Activated CD8-positive, alpha-beta memory T cell treated with anti-CD3 and anti-CD28 coated beads for 48 hours (primary cell): Measurements from ENCODE around the gene TCAIM.
"Not testable (repeated sequence)": the region's sequence is repeated elsewhere in the genome, so short reads cannot be mapped to it uniquely, and the experiment has no call there.

Source experiments
- DNase-seq, 3 experiments: peaks; one replicate each; pipeline ENCODE4 v3.0.0-alpha.2; 2020; ENCODE audit warnings: low read depth in 2 of 3, low spot score in 2 of 3

The TCAIM gene

DNA sequence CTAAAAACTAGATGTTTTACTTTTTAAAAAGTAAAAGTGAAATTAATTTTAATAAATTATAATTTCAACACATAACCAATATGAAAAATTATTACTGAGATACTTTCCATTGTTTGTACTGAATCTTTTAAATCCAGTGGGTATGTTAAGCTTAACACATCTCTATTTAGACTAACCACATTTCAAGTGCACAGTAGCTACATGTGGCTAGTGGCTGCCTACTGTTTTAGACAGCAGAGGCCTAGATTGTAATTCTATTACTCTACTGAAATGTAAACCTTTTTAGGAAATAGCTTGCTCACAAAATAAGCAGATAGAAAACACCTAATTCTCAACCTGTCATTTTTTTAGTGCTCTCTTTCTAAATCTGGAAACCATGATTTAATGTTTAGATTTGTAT is 4.9 kb downstream of the TCAIM start:
- no peak for DNase-seq

DNA sequence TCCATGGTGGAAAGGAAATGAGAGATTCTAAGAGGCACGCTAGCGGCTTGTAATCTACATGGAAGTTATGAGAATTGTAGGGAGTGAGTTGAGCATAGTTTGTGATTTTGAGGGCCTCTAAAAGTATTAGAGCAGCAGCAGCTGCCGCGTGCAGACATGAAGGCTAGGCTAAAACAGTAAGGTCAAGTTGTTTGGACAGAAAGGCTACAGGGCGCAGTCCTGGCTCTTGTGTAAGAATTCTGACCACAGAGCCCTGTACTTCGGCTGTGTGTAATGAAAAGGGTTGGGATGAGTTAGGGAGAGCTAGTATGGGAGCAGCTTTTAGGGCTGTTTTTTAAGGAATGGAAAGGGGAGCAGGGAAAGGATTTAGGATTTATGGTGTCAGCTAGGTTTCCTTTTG is 8.0 kb downstream of the TCAIM start:
- not testable (repeated sequence) for DNase-seq

DNA sequence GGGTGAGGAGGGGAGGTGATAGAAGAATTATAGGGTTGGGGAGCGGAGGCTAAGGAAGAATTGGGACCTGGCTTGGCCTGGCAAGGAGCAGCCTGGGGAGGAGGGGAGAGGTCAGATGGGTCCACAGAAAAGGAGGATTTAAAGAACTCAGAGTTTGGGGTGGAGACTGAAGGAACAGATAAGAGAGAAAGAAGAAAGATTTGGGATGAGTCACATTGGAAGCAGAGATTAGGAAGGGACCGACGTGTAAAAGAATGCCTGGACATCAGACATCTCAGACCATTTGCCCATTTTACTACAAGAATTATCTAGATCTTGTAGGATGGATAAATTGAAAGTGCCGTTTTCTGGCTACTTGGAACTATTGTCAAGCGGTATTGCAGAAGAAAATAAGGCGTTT is 10.4 kb downstream of the TCAIM start:
- no peak for DNase-seq

DNA sequence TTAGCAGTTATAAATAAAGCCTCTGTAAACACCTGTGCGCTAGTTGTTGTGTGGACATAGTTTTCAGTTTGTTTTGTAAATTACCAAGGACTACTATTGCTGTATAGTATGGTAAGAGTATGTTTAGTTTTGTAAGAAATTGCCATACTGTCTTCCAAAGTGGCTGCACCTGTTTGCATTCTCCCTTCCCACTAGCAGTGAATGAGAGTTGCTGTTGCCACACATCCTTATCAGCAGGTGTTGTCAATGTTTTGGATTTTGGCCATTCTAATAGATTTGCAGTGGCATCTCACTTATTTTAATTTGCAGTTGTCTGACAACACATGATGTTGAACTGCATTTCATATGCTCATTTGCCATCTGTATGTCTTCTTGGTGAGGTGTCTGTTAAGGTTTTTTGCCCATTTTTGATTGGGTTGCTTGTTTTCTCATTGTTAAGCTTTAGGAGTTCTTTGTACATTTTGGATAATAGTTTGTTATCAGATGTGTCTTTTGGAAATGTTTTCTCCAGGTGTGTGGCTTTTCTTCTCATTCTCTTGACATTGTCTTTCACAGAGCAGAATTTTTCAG is 14.9 kb downstream of the TCAIM start:
- DNase-seq: no peak

DNA sequence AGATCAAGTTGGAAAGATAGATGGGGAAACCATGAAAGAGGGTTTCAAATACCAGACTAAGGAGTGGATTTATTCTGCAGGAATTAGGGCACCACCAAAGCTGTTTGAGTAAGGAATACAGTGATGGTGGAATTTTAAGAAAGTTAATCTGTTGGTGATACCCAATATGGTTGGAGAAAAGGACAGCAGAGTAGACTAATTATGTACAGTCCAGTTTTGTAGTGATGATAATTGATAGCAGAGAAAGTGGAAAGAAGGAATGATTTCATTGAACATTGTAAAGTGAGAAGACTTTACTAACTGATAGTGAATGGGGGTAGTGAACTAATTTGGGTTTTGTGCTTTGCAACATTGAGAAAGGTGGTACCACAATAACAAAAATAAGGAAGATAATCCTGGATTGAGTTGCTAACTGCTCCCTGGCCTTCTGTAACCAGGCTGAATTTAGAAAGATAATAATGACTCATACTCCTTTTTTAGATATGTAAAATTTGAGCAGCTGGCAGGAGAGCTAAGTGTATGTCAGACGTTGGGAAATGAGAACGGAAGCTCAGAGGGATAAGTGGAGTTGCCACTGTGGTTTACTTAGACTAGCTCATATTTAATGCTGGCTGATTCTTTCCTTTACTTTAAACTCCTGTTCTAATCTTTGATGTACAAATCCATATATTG is 16.9 kb downstream of the TCAIM start:
- no peak for DNase-seq

DNA sequence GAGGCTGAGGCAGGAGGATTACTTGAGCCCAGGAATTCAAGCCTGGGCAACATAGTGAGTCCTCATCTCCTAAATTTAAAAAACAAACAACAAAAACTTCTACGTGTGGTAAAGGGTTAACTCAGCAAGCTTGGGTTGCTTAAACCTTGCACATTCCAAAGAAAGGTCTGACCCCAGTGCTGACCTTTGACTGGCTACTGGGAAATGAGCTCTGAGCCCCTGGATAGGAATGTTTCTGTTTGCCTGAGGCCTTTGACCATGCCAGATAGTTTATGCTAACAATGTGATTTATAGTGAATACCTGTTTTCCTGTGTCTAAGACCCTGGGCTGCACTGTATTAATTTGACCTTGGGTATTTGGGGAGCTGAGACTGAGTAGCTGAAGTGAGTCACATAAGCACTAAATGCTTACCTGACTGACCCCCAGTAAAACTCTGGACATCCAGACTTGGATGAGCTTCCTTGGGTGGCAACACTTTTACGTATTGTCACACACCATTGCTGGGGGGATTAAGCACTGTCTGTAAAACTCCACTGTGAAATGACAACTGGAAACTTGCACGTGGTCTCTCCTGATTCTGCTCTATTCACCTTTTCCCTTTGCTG is 20.7 kb downstream of the TCAIM start:
- DNase-seq: no peak

DNA sequence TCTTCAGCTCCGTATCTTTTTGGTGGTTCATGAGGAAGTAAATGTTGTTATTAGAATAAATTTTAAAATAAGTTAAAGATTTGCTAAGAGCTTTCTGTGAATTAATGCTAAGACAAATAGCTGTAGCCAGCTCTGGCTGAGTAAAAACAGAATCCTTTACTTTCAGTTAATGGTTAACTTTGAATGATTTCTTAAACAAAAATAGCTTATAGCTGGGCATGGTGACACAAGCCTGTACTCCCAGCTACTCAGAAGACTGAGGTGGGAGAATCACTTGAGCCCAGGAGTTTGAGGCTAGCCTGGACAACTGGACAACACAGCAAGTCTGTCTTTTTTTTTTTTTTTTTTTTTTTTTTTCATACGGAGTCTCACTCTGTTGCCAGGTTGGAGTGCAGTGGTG is 25.0 kb downstream of the TCAIM start:
- no peak for DNase-seq

DNA sequence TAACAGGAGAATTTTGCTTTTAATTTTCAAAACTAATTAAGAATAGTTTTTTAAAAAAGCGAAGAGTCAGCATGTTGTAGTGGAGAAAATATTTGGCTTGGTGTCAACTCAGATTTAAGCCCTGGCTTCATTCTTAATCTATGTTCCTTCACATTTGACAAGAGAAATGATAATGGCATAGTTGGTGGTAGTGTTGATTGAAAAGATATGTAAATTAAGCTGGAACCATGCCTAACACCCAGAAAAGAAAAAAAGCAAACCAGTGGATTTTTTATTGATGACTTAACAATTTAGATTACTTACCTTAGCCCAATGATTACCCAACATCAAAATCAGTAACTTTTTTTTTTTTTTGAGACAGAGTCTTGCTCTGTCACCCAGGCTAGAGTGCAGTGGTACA is 27.4 kb downstream of the TCAIM start:
- no peak for DNase-seq

DNA sequence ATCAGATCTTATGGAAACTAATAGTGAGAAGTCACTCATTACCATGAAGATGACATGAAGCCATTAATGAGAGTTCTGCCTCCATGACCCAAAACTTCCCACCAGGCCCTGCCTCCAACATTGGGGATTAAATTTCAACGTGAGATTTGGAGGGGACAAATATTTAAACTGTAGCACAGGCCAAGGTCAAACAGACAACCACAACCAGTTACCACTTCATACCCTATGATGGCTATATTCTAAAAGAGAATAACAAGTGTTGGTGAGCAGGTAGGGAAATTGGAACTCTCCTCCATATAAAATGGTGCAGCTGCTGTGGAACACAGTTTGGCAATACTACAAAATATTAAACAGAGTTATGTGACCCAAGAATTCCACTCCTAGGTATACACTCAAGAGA is 36.9 kb downstream of the TCAIM start:
- no peak for DNase-seq

DNA sequence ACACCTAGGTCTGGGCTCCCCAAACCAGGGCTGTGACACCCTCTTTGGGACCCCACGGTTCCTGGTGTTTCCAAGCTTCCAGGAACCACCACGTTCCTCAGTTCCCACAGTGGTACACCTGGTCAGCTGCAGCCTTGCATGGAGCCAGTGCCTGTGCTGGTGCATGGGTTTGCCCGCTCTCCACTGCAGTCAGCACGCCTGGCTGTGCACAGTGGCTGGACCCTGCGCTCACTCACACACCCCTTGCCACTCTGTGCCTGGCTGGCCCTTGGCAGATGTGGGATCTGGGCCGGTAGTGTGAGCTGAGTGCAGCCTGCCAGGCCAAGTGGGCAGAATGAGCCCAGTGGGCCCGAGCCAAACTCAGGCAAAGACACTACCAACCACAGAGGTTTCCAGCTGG is 48.8 kb downstream of the TCAIM start:
- no peak for DNase-seq

DNA sequence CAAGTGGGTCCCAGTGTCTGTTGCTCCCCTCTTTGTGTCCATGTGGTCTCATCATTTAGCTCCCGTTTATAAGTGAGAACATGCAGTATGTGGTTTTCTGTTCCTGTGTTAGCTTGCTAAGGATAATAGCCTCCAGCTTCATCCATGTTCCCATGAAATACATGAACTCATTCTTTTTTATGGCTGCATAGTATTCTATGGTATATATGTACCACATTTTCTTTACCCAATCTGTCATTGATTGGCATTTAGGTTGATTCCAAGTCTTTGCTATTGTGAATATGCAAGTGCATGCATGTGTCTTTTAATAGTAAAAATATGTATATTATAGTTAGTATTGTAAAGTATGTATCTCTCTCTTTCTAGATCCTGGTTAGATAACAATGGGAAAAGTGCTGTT is 53.9 kb downstream of the TCAIM start:
- DNase-seq: no peak

DNA sequence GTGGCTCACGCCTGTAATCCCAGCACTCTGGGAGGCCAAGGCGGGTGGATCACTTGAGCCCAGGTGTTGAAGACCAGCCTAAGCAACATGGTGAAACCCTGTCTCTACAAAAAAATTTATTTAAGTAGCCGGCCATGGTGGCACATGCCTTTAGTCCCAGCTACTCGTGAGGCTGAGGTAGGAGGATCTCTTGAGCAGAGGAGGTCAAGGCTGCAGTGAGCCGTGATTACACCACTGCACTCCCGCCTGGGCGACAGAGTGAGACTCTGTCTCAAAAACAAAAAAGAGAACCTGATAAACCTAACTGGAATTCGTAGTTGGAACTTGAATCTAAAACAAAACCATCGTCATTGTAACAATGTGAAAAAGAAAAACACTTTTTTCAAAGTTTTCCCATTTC is 57.1 kb downstream of the TCAIM start:
- no peak for DNase-seq

DNA sequence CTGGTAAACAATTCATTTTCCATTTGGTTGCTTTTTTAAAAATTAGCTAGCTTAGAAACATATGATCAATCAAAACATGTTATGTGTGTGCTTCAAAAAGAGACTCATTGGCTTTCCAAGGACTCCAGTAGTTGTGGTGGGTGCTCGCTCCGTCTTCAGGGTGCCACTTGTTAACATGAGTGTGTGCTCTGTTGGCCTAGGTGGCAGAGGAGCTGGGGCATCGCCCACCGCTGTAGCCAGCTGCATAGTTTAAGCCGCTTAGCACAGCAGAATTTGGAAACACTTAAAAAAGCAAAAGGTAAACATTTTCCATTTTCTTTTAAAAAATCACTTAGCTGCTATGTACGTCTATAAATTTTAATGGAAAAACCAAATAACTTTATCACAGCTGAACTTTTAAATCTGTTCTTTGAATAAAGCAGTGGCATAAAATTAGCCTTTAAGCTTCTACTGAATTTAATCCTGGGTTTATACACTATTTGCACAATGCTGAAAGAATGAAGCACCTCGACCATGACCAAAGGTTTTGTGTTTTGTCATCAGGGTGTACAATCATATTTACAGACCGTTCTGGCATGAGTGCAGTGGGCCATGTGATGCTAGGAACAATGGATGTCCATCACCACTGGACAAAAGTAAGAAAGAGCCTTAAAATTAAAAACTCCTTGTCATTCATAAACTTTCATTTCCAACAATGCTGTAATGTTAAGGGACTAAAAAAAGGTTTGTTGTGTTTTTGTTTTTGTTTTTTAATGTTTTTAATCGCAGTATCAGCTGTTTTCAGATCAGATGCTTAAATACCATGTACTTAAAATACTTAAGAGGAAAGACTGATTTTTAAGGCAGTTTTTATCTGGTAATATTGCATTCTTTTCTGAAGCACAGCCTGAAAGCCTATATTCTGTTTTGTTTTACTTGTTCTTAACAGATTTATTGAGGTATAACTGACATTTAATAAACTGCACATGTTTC is 57.9 kb downstream of the TCAIM start:
- no peak for DNase-seq

DNA sequence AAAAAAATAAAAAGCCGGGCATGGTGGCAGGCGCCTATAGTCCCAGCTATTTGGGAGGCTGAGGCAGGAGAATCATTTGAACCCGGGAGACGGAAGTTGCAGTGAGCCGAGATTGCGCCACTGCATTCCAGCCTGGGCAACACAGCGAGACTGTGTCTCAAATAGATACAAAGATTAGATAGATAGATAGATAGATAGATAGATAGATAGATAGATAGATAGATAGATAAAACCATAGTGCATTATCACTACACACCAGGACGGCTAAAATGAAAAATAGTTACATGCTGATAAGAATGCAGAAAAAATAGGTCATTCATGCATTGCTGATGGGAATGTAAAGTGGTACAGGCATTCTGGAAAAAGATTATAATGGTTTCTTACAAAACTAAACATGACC is 59.7 kb downstream of the TCAIM start:
- not testable (repeated sequence) for DNase-seq

DNA sequence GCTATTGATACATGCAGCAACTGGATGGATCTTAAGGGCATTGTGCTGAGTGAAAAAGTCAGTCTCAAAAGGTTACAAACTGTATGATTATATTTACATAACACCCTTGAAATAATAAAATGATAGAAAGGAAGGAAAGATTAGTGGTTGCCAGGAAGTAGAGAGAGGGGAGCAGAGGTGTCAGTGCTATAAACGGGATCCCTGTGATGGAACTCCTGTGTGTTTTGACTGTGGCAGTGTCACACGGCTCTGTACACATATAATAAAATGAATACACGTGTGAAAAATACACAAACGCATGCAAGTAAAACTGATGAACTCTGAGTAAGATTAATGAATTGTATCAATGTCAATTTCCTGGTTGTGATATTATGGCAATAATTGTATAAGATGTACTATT is 60.3 kb downstream of the TCAIM start:
- DNase-seq: no peak

DNA sequence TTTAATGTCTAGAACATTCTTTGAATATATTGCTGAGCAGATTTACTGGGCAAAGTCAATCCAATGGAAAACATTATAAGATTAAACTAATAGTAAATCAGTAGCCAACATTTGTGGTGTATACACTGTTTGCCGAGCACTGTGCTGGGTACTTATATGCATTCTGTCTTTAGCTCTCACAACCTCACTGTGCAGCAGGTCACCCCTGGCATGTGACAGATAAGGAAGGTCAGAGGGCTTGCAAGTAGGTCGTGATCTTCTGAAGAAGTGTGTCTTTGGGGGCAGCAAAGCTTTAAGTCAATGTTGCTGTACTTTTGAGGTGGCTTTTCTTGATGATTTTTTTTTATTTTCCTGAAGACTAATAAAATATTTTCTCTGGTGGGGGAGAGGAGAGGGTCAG is 62.2 kb downstream of the TCAIM start:
- no peak for DNase-seq

DNA sequence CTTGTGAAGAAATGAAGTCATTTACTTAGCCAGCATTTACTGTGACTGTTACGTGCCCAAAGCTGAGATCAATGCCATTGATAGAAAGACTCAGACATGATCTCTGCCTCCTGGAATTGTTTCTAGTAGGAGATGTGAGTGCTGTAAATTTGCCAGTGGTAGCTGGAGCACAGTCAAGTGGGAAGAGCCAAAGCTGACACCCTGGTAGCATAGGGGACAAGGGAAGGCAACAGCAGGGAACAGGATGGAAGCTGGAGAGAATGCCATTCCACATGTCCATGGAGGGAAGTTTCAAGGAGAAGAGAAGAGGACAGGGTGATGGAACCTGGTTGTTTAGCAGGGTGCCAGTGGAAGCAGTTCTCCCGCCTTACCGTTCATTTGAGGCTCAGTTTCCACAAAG is 64.0 kb downstream of the TCAIM start:
- DNase-seq: no peak

DNA sequence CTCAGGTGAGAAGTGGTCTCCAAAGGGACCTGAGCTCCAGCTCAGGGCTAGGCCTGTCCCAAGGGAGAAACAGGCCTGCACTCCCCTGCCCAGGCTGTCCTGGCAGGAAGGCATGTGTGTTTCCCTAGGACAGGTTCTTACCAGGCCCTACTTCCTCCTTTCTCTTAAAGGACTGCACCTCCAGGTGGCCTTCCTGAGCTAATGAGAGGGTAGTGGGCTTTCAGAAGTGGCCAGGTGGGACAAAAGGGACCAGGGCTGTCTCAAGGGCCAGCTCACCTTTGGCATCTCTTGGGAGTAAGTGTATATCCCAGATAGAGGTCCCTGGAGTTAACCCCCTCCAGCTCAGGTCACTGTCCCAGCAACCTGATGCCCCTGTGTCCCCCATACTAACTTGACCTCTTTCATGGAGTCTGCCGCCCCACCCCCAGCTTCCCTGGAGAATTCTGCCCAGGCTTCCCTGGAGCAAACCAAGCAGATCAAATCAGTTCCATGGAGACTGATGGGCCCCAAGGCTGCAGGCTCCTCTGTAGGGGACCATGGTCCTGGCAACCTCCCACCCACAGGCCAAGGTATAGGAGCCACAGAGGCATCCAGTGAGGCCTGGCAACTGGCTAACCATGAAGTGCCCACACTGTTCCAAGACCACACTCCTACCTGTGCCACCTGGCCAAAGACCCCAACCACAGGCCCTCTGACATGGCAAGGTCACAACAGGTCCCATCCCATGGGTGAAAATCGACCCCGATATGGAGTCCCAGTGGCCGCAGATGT is 71.3 kb downstream of the TCAIM start:
- no peak for DNase-seq

DNA sequence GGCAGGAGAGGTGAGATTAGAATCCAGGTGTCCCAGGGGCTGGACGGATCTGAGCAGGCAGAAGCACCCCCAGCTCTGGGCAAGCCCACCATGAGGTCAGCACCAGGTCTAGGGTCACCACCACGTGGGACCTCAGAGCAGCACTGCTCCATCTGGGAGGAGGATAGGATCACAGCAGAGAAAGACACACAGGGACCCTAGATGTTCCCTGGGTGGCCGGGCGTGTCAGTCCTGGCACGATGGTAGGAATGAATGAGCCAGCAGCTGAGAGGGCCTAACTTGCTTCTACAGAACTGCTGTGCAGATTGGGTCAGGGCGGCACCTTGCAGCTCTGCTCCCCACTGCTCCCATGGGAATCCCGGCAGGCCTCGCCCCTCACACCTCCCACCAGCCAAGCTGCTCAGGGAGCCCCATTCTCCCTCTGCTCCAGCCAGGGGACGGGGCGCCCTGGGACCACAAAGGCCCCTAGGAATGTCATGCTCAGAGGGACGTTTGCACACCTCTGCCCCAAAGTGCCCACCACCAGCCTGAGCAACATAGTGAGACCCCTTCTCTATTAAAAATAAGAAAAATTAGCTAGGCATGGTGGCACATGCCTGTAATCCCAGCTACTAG is 72.6 kb downstream of the TCAIM start:
- DNase-seq: no peak

DNA sequence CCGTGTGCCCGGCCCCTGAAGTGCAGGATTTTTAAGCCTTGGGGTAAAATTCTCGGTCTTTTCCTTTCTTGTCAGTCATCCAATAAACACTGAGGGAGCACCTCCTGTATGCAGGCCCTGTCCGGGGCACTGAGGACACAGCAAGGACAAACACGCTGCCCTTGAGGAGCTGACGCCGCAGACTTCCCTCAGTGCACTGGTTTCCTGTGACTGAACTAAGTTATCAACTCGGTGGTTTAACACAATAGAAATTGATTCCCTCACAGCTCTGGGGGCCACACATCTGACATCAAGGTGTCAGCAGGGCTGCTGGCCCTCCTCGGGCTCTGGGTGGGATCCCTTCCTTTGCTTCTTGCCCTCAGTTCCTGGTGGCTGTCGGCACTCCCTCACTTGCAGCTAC is 73.8 kb downstream of the TCAIM start:
- no peak for DNase-seq
